B cell (primary cell): ENCODE measurements around the gene PHLDB3. TPM values are rescaled to one million over a fixed set of nuclear protein-coding genes. Genes with fewer than 3 reads are reported as not detected.

ENCODE experiments used
- ATAC-seq: fragments of 200-7000 bp; cut with Tn5 transposase; one replicate; pipeline ENCODE4 v1.10.0; 2021; ENCODE audit warnings: low read depth, mild to moderate bottlenecking, moderate number of reproducible peaks, moderate library complexity
- CTCF ChIA-PET: fragments of 350-600 bp; sonication (Branson Sonifier 250); formaldehyde crosslinking; loops from one replicate; lab custom pipeline; 2021; ENCODE audit warnings: antibody characterized with exemption, inconsistent platforms; lab: Charles Lee
- POLR2A ChIA-PET: fragments of 350-600 bp; sonication (Branson Sonifier 250); formaldehyde crosslinking; loops from one replicate; lab custom pipeline; 2021; ENCODE audit warnings: antibody characterized with exemption; lab: Charles Lee
- DNase-seq: peaks from one replicate; pipeline ENCODE4 v3.0.0; 2013
- H2AFZ ChIP-seq: 2 replicates; pipeline ENCODE4 v1.6.1; 2012; ENCODE audit warnings: mild to moderate bottlenecking, low read depth, low read length; ENCODE audit not compliant: insufficient read depth, poor library complexity, severe bottlenecking
- H3K27ac ChIP-seq, 2 donors: 1 replicate in 1 of 2; 2 replicates in 1 of 2; pipeline ENCODE4 v1.5.1; 2012 to 2013; ENCODE audit warnings: low read length in 2 of 2, mild to moderate bottlenecking in 2 of 2, moderate library complexity in 1 of 2
- H3K27me3 ChIP-seq, 4 experiments: fragments of 200-600 bp in 1 of 4; sonication (generic) in 1 of 4; replicated peaks in 1 of 4; 1 replicate in 2 of 4; 2 replicates in 2 of 4; pipeline versions ENCODE4 v1.6.1 to v1.7.0; 2013 to 2016; ENCODE audit warnings: low read length in 3 of 4, mild to moderate bottlenecking in 2 of 4, mixed read lengths in 1 of 4, moderate library complexity in 1 of 4; ENCODE audit not compliant: insufficient read depth in 4 of 4, control insufficient read depth in 3 of 4; ENCODE audit errors: control extremely low read depth in 1 of 4
- H3K36me3 ChIP-seq, 2 experiments: replicated peaks in 1 of 2; 1 replicate in 1 of 2; 2 replicates in 1 of 2; pipeline versions ENCODE4 v1.6.1 to v1.7.1; 2013; ENCODE audit warnings: low read length in 1 of 2; ENCODE audit not compliant: insufficient read depth in 2 of 2, control insufficient read depth in 1 of 2; ENCODE audit errors: control extremely low read depth in 1 of 2, extremely low read depth in 1 of 2
- H3K4me1 ChIP-seq, 2 donors: fragments of 200-600 bp in 1 of 2; sonication (generic) in 1 of 2; 1 replicate in 1 of 2; 2 replicates in 1 of 2; pipeline versions ENCODE4 v1.5.1 to v1.6.1; 2013 to 2017; ENCODE audit warnings: low read length in 2 of 2; ENCODE audit not compliant: control insufficient read depth in 2 of 2, insufficient read depth in 2 of 2
- H3K4me2 ChIP-seq: replicated peaks from 2 replicates; pipeline ENCODE3; 2012; ENCODE audit warnings: mild to moderate bottlenecking, low read depth, low read length; ENCODE audit not compliant: poor library complexity, severe bottlenecking
- H3K4me3 ChIP-seq, 5 experiments: fragments of 200-600 bp in 1 of 5; sonication (generic) in 1 of 5; 1 replicate in 3 of 5; 2 replicates in 2 of 5; pipeline versions ENCODE4 v1.5.1 to v1.7.0; 2011 to 2016; ENCODE audit warnings: low read length in 4 of 5, mild to moderate bottlenecking in 4 of 5, low read depth in 2 of 5, control low read depth in 1 of 5, moderate library complexity in 1 of 5; ENCODE audit not compliant: insufficient read depth in 1 of 5; ENCODE audit errors: control extremely low read depth in 1 of 5, extremely low read depth in 1 of 5
- H3K79me2 ChIP-seq: fragments of 200-600 bp; sonication (generic); one replicate; pipeline ENCODE4 v1.6.0; 2016; ENCODE audit warnings: low read length; ENCODE audit not compliant: control insufficient read depth, insufficient read depth
- H3K9ac ChIP-seq: fragments of 200-600 bp; sonication (generic); 2 replicates; pipeline ENCODE4 v1.6.1; 2017; ENCODE audit warnings: mild to moderate bottlenecking, low read length, moderate library complexity
- H3K9me3 ChIP-seq, 3 donors: one replicate each; pipeline versions ENCODE4 v1.6.1 to v1.7.1; 2013; ENCODE audit warnings: low read length in 2 of 3; ENCODE audit not compliant: control insufficient read depth in 2 of 3, insufficient read depth in 1 of 3; ENCODE audit errors: control extremely low read depth in 1 of 3
- H4K20me1 ChIP-seq: 2 replicates; pipeline ENCODE4 v1.6.0; 2012; ENCODE audit warnings: mild to moderate bottlenecking, low read length; ENCODE audit not compliant: insufficient read depth, control insufficient read depth, poor library complexity, severe bottlenecking
- H3K27ac Mint-ChIP-seq: one replicate; pipeline ENCODE4 v1.8.0; 2021; ENCODE audit warnings: mixed read lengths
- H3K27me3 Mint-ChIP-seq: one replicate; pipeline ENCODE4 v1.8.0; 2021; ENCODE audit warnings: mixed read lengths
- H3K4me1 Mint-ChIP-seq: one replicate; pipeline ENCODE4 v1.8.0; 2021; ENCODE audit warnings: mixed read lengths
- H3K4me3 Mint-ChIP-seq: one replicate; pipeline ENCODE4 v1.8.0; 2021; ENCODE audit warnings: mixed read lengths
- H3K9me3 Mint-ChIP-seq: one replicate; pipeline ENCODE4 v1.8.0; 2022; ENCODE audit warnings: mixed read lengths; ENCODE audit not compliant: insufficient read depth
- EZH2 ChIP-seq: IDR thresholded peaks from 2 replicates; pipeline ENCODE4 v1.6.1; 2012; ENCODE audit warnings: borderline replicate concordance, low read depth, mild to moderate bottlenecking, moderate library complexity, low read length; ENCODE audit not compliant: insufficient read depth, poor library complexity, severe bottlenecking
- WGBS: methylation state at CpG from one replicate; pipeline ENCODE4 v1.1.5; 2013; ENCODE audit warnings: missing lambda C conversion rate; ENCODE audit not compliant: insufficient coverage; 5-methylcytosine and 5-hydroxymethylcytosine counted together
- intact Hi-C: fragments of 100-400 bp; cut with micrococcal nuclease; formaldehyde crosslinking; loops from one replicate; pipeline ENCODE4 v1.10.0; 2022
- polyA plus RNA-seq: library from polyadenylated mRNA; depleted of rRNA; stranded (reverse); fragments of >200 nt; gene quantifications from 2 replicates; pipeline ENCODE4 v1.2.3, GENCODE V29; 2012
- total RNA-seq, 2 donors: library from RNA; stranded (reverse); fragments of 120-200 nt in 1 of 2; gene quantifications; 1 replicate in 1 of 2; 2 replicates in 1 of 2; pipeline versions ENCODE4 v1.2.3 to v1.2.4, GENCODE V29; 2013 to 2022
- TF ChIP-seq, protein P1 (sequence below): fragments of 200-600 bp; IDR thresholded peaks from one replicate; pipeline ENCODE4 v1.8.0; 2022; ENCODE audit warnings: antibody characterized with exemption, mild to moderate bottlenecking

PHLDB3 gene
- total and polyA plus RNA-seq, 2 donors (not counting 1 experiment from before 2014, with no cell fraction given) = 10.2 to 30.7 TPM

DNA sequence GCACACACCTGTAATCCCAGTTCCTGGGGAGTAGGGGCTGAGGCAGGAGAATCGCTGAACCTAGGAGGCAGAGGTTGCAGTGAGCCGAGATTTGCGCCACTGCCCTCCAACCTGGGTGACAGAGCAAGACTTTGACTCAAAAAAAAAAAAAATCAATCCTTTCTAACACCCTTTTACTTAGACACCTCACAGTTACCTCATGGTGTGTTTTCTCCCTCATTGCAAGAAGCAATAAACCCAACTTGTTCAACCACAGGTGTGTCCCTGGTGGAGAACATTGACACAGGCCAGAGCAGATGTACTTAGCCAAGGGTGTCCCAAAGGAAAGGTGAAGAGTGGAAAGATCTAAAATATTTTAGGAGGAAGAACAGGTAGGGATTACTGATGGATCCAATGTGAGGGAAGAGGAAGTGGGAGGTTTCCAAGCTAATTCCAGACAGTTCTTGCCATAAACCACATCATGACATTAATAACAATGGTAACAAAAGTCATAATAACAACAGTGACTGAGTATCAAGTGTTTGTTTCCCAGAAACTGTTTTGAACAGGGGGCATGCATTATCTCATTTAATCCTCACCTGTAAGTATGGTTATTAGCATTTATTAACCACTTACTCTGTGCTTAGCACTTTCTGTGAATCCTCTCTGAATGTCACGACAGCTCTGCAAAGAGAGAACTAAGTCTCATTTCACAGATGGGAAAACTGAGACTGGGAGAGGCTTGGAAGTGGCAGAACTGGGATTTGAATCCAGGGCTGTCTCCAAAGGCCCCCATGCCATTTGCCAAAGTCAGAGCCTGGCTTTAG, 36.0 kb downstream of the PHLDB3 start:
- Histone ChIP-seq H3K27ac (no peak overlapping the region), H3K36me3 (no peaks in the 10 kb centered on the region), H3K4me2 (no peak overlapping the region), H3K79me2 (no peaks in the 10 kb centered on the region), H3K9ac (no peak overlapping the region), H4K20me1 (no peaks in the 10 kb centered on the region), H3K4me1 (peaks cover 8% of the 10 kb centered on the region in 2 donors), H3K9me3 (peaks cover 0 to 15% (median 0%) of the 10 kb centered on the region in 3 donors), H3K4me3 (no peak overlapping the region), H2AFZ (no peak overlapping the region), H3K27me3 (peaks cover 0 to 12% (median 5%) of the 10 kb centered on the region in 4 experiments)
- peaks cover 4% of the 10 kb centered on the region for H3K27me3 Mint-ChIP-seq
- WGBS = 93% methylated on average over 3 of the region's 4 CpGs
- H3K4me3 Mint-ChIP-seq = no peak overlapping the region
- ATAC-seq (no peak), DNase-seq (no peak)
- ChIA-PET CTCF (no interaction called here), POLR2A (no interaction called here)
- peaks cover 6% of the 10 kb centered on the region for H3K4me1 Mint-ChIP-seq
- H3K9me3 Mint-ChIP-seq = no peaks in the 10 kb centered on the region
- intact Hi-C loops = no loop called here
- TF ChIP-seq, protein P1, sequence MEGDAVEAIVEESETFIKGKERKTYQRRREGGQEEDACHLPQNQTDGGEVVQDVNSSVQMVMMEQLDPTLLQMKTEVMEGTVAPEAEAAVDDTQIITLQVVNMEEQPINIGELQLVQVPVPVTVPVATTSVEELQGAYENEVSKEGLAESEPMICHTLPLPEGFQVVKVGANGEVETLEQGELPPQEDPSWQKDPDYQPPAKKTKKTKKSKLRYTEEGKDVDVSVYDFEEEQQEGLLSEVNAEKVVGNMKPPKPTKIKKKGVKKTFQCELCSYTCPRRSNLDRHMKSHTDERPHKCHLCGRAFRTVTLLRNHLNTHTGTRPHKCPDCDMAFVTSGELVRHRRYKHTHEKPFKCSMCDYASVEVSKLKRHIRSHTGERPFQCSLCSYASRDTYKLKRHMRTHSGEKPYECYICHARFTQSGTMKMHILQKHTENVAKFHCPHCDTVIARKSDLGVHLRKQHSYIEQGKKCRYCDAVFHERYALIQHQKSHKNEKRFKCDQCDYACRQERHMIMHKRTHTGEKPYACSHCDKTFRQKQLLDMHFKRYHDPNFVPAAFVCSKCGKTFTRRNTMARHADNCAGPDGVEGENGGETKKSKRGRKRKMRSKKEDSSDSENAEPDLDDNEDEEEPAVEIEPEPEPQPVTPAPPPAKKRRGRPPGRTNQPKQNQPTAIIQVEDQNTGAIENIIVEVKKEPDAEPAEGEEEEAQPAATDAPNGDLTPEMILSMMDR = no peak
- TF ChIP-seq EZH2 = no peak
- H3K27ac Mint-ChIP-seq = no peak overlapping the region

DNA sequence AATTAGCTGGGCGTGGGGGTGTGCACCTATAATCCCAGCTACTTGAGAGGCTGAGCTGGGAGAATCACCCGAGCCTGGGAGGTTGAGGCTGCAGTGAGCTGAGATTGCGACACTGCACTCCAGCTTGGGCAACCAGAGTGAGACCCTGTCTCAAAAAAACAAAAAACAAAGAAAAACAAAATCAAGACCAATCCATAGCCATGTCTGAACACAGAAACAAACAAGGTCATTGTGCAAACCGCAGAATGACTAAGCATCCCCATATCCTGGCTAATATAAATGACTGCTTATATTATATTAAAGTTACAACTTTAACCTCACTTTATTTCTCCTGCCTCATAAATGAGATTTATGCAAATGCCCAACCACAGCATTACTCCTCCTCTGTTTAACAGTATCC, 36.8 kb downstream of the PHLDB3 start:
- ChIA-PET POLR2A (no interaction called here), CTCF (no interaction called here)
- TF ChIP-seq, protein P1 = no peak
- TF ChIP-seq EZH2 = no peak
- Mint-ChIP-seq H3K27ac (no peak overlapping the region), H3K4me3 (no peak overlapping the region), H3K4me1 (peaks cover 13% of the 10 kb centered on the region), H3K9me3 (no peaks in the 10 kb centered on the region), H3K27me3 (peaks cover 4% of the 10 kb centered on the region)
- H3K27ac ChIP-seq = no peak overlapping the region
- no peaks in the 10 kb centered on the region for H3K36me3 ChIP-seq
- no peak overlapping the region for H3K4me2 ChIP-seq
- no peaks in the 10 kb centered on the region for H3K79me2 ChIP-seq
- peaks cover 0 to 21% (median 0%) of the 10 kb centered on the region in 3 donors for H3K9me3 ChIP-seq
- DNase-seq (no peak), ATAC-seq (no peak)
- H3K27me3 ChIP-seq = peaks cover 0 to 12% (median 5%) of the 10 kb centered on the region in 4 experiments
- peaks cover 8 to 12% of the 10 kb centered on the region in 2 donors for H3K4me1 ChIP-seq
- no peak overlapping the region for H3K4me3 ChIP-seq
- 80% methylated on average over 3 of the region's 4 CpGs for WGBS
- no peak overlapping the region for H2AFZ ChIP-seq
- H3K9ac ChIP-seq = no peak overlapping the region
- H4K20me1 ChIP-seq = no peaks in the 10 kb centered on the region
- intact Hi-C loops = no loop called here
